Suppressor macrophage treated with lipopolysaccharide for 4 hours (primary cell): Measurements from ENCODE around the gene PEX5L.
"Not testable (repeated sequence)": the region's sequence is repeated elsewhere in the genome, so short reads cannot be mapped to it uniquely, and the experiment has no call there.

Experiments used
- DNase-seq: peaks from one replicate; pipeline ENCODE4 v3.0.0-alpha.2; 2020

PEX5L gene

GRCh38 chr3:180036671-180037455 lies at the start of gene PEX5L:
Gene PEX5L (minus strand): TSS chr3:180036937. CDS start chr3:180036599, 338 bp downstream.
- DNase-seq: peak; percentile 21

- no peak for DNase-seq
Measured at GRCh38 chr3:180085122-180085710, 48.5 kb upstream of the PEX5L start.

GRCh38 chr3:180082699-180083098 lies 46.0 kb upstream of the PEX5L start:
- DNase-seq: no peak

GRCh38 chr3:180078592-180078991 lies 41.9 kb upstream of the PEX5L start:
- DNase-seq: no peak

- no peak for DNase-seq
Measured at GRCh38 chr3:180073561-180073960, 36.8 kb upstream of the PEX5L start.

- DNase-seq: no peak
Measured at GRCh38 chr3:180072786-180073185, 36.0 kb upstream of the PEX5L start.

- DNase-seq: no peak
Measured at GRCh38 chr3:180070925-180071324, 34.2 kb upstream of the PEX5L start.

GRCh38 chr3:180068023-180068422 lies 31.3 kb upstream of the PEX5L start:
- no peak for DNase-seq

GRCh38 chr3:180066598-180066997 lies 29.9 kb upstream of the PEX5L start:
- DNase-seq: no peak

GRCh38 chr3:180063783-180064182 lies 27.0 kb upstream of the PEX5L start:
- DNase-seq: no peak

GRCh38 chr3:180062771-180063170 lies 26.0 kb upstream of the PEX5L start:
- no peak for DNase-seq

- no peak for DNase-seq
Measured at GRCh38 chr3:180059356-180059755, 22.6 kb upstream of the PEX5L start.

GRCh38 chr3:180058238-180058637 lies 21.5 kb upstream of the PEX5L start:
- no peak for DNase-seq

GRCh38 chr3:180055656-180056055 lies 18.9 kb upstream of the PEX5L start:
- not testable (repeated sequence) for DNase-seq

GRCh38 chr3:180049391-180049790 lies 12.7 kb upstream of the PEX5L start:
- no peak for DNase-seq

- DNase-seq: no peak
Measured at GRCh38 chr3:180048840-180049239, 12.1 kb upstream of the PEX5L start.

- peak; percentile 39 for DNase-seq
Measured at GRCh38 chr3:180048103-180048502, 11.4 kb upstream of the PEX5L start.

- no peak for DNase-seq
Measured at GRCh38 chr3:180040966-180041365, 4.2 kb upstream of the PEX5L start.

GRCh38 chr3:180036092-180036670 lies 556 bp downstream of the PEX5L start:
- peak; percentile 2 for DNase-seq

GRCh38 chr3:180026997-180027396 lies 9.7 kb downstream of the PEX5L start:
- DNase-seq: no peak

GRCh38 chr3:180018543-180018942 lies 18.2 kb downstream of the PEX5L start:
- no peak for DNase-seq

- no peak for DNase-seq
Measured at GRCh38 chr3:180017846-180018245, 18.9 kb downstream of the PEX5L start.

- DNase-seq: no peak
Measured at GRCh38 chr3:180011927-180012326, 24.8 kb downstream of the PEX5L start.

- not testable (repeated sequence) for DNase-seq
Measured at GRCh38 chr3:180008318-180008717, 28.4 kb downstream of the PEX5L start.
